GM13977 (cell line): ENCODE results near the gene GPBP1L1.

Source experiments
- DNase-seq: peaks from one replicate; pipeline ENCODE4 v3.0.0; 2012; ENCODE audit warnings: low spot score
- in situ Hi-C: fragments of 300-500 bp; cut with MboI; formaldehyde crosslinking; loops from one replicate; pipeline ENCODE4 v1.12.0; 2022; ENCODE audit warnings: low sequenced_read_pairs, low pct_unique_long_range_greater_than_20kb, mixed read lengths, inconsistent platforms; ENCODE audit not compliant: unreplicated experiment
- TF ChIP-seq, protein P1 (sequence below): IDR thresholded peaks from 2 replicates; pipeline ENCODE4 v1.5.1; 2012; ENCODE audit warnings: mild to moderate bottlenecking, control low read depth; ENCODE audit not compliant: insufficient read depth; ENCODE audit errors: extremely low read depth, missing control alignments

The GPBP1L1 gene

GRCh38 chr1:45617618-45618017 is 68.7 kb downstream of the GPBP1L1 start:
- in situ Hi-C loops = no loop called here
- TF ChIP-seq, protein P1, sequence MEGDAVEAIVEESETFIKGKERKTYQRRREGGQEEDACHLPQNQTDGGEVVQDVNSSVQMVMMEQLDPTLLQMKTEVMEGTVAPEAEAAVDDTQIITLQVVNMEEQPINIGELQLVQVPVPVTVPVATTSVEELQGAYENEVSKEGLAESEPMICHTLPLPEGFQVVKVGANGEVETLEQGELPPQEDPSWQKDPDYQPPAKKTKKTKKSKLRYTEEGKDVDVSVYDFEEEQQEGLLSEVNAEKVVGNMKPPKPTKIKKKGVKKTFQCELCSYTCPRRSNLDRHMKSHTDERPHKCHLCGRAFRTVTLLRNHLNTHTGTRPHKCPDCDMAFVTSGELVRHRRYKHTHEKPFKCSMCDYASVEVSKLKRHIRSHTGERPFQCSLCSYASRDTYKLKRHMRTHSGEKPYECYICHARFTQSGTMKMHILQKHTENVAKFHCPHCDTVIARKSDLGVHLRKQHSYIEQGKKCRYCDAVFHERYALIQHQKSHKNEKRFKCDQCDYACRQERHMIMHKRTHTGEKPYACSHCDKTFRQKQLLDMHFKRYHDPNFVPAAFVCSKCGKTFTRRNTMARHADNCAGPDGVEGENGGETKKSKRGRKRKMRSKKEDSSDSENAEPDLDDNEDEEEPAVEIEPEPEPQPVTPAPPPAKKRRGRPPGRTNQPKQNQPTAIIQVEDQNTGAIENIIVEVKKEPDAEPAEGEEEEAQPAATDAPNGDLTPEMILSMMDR = no peak
- DNase-seq = no peak

DNA sequence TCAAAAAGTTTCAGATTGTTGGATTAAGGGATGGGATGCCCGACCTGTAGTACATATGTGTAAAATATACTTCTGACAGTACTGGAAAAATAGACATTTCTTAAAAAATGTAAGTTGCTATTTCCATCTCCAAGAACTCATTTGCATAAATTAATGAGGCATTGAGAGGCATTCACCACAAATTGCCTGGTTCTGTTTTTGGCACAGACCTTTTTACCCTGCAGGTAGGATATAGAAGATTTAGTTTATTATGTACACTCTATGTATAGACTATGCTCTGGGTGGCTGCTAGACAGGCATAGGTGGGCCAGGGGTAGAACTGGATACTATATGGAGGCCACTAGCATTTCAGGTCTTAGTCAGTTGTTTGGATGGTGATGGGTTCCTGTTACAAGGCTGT is 70.4 kb downstream of the GPBP1L1 start:
- TF ChIP-seq, protein P1 = no peak
- no peak for DNase-seq
- in situ Hi-C loops = no loop called here

DNA sequence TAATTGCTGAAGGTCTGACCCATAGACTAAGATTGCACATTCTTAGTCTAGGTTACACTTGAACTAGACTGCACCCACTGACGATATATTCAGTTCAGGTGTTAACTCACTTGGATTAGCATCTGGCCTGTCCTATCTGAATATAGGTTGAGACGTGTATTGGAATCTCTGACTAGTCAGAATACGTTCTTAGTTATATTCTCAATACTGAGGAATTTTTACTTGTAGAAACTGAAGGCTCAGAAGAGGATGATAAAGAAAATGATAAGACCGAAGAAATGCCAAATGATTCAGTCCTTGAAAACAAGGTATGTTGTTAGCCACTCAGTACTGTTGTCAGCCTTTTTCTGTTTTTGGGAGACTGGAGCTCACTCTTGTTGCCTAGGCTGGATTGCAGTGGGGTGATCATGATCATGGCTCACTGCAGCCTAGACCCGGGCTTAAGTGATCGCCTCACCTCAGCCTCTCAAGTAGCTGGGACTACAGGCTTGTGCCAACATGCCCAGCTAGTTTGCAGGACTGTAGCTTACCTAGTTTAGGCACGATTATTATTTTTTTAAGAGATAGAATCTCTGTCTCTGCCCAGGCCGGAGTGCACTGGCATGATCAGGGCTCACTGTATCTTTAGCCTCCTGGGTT is 73.3 kb downstream of the GPBP1L1 start:
- in situ Hi-C loops = no loop called here
- DNase-seq = no peak
- TF ChIP-seq, protein P1 = no peak

DNA sequence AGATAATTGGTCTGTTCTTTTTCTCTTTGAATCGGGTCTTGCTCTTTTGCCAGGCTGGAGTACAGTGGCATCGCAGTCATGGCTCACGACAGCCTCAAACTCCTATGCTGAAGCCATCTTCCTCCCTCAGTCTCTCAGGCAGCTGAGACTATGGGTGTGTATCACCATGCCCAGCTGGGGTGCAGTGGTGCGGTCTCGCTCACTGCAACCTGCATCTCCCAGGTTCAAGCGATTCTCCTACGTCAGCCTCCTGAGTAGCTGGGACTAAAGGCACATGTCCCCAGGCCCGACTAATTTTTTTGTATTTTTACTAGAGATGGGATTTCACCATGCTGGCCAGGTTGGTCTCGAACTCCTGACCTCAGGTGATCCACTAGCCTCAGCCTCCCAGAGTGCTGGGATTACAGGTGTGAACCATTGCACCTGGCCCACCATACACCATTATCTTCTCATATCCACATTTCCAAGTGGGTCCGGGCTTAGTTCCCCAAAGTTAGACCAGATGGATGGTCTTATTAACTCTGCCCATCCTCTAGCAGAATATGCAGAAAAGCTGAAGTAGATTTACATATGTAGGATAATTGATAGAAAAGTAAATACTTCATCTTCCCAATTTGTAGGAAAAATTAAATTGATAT is 75.6 kb downstream of the GPBP1L1 start:
- in situ Hi-C loops = no loop called here
- TF ChIP-seq, protein P1 = no peak

GRCh38 chr1:45608175-45609156 is 77.9 kb downstream of the GPBP1L1 start:
- in situ Hi-C loops = no loop called here
- DNase-seq = no peak
- TF ChIP-seq, protein P1 = no peak

More for the DNA sequence above, 75.6 kb downstream of the GPBP1L1 start:
- DNase-seq = no peak

DNA sequence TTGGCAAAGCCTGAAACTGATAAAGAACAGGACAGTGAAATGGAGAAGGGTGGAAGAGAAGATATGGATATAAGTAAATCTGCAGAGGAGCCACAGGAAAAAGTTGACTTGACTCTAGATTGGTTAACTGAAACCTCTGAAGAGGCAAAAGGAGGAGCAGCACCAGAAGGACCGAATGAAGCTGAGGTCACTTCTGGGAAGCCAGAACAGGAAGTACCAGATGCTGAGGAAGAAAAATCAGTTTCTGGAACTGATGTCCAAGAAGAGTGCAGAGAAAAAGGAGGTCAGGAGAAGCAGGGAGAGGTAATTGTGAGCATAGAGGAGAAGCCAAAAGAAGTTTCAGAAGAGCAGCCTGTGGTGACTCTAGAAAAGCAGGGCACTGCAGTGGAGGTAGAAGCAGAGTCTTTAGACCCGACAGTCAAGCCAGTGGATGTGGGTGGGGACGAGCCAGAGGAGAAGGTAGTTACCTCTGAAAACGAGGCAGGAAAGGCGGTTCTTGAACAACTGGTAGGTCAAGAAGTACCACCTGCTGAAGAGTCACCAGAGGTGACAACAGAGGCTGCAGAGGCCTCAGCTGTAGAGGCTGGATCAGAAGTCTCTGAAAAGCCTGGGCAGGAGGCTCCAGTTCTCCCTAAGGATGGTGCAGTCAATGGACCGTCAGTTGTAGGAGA is 78.8 kb downstream of the GPBP1L1 start:
- in situ Hi-C loops = no loop called here

More for the DNA sequence above, 78.8 kb downstream of the GPBP1L1 start:
- TF ChIP-seq, protein P1 = no peak
- DNase-seq = no peak
